CD4-positive, alpha-beta T cell treated with Interleukin-17A for 4 hours (primary cell): Measurements from ENCODE around the gene NUMB.

ENCODE experiments used
- DNase-seq: peaks from one replicate; pipeline ENCODE4 v3.0.0-alpha.2; 2020; ENCODE audit warnings: mixed read lengths

The NUMB gene

DNA sequence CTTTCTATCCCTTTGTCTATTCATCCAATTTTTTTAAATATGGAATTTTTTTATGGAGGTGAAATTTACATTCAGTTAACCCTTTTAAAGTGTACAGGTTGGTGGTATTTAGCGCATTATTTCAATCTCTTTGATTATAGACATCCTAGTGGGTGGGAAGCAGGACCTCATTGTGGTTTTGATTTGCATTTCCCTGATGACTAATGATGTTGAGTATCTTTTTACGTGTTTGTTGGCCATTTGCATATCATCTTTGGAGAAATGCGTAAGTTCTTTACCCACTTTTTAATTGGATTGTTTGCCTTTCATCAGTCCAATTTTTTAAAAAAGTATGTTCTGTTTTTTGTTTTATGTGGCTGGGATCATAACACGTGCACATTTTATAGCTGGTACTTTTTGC lies 200.3 kb downstream of the NUMB start:
- DNase-seq = no peak

- no peak for DNase-seq
These were observed 202.6 kb downstream of the NUMB start for GRCh38 chr14:73255693-73256225.

DNA sequence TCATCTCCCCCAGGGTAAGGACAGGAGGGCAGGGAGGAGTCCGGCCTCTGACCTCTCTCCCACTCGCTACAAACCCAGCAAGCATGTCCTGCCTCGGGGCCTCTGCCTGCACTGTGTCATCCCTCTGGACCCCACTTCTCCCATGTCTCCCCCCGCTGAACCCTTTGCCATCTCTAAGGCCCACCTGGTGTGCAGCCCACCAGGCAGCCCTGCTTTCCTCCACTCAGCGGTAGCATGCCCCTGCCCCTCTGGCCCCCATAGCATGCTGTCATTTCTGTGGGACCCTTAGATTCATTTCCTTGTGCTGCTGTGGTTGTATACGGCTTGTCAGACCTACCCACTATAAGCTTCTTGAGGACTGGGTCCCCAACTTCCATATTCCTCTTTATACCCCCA lies 203.3 kb downstream of the NUMB start:
- DNase-seq = no peak

- DNase-seq = no peak
These were observed 203.9 kb downstream of the NUMB start for GRCh38 chr14:73254247-73255004.

DNA sequence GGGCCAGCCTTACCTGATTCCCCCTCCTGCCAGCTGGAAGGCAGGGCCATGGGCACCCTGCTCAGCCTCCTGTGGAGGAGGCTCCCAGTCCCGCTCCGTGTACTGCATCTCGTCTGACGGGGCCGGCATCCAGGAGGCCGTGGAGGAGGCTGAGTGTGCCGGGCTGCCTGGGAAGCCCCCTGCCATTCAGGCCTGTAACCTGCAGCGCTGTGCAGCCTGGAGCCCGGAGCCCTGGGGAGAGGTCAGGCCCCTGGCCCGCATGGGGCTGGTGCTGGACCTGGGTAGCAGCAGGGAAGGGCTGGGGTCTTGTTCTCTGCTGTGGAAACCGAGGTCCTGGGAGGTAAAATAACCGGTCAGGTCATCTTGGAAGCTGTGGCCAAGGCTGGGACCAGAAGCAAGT lies 204.6 kb downstream of the NUMB start:
- no peak for DNase-seq

GRCh38 chr14:73253323-73253610 lies 205.1 kb downstream of the NUMB start:
- no peak for DNase-seq

DNA sequence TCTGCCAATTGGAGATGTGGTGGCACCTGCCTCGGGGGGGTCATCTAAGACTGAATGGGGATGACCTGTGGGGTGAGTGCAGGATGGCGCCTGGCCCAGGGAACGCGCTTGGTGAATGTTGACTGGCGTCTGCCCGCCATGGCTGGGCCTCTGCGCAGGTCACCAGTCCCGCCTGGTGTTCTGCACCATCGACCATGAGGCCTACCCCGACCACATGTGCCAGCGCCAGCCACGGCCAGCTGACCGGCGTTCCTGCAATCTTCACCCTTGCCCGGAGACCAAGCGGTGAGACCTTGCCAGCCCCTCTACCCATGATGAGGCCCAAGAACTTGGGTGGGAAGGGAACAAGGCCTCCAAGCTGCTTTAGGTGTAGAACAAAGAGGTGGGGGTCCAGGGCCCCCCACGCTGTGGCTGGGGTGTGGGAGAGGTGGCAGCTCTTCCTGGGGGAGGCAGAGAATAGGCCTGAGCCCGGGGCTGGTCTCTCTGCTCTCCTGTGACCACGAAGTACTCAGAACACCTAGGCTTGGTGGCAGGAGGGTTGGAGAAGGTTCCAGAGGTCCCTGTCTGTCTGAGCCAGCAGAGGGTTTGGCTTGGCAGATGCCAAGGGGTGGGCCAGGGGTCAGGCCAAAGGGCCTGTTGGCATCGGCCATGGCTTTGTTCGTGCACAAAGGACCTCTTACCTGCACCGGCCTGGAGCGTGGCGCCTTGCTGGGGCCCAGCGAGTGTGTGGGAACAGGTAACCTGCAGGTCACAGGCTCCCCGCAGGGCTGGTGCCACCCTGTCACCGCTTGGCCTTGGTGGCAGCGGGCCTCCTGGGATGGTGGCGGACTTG lies 205.6 kb downstream of the NUMB start:
- no peak for DNase-seq

DNA sequence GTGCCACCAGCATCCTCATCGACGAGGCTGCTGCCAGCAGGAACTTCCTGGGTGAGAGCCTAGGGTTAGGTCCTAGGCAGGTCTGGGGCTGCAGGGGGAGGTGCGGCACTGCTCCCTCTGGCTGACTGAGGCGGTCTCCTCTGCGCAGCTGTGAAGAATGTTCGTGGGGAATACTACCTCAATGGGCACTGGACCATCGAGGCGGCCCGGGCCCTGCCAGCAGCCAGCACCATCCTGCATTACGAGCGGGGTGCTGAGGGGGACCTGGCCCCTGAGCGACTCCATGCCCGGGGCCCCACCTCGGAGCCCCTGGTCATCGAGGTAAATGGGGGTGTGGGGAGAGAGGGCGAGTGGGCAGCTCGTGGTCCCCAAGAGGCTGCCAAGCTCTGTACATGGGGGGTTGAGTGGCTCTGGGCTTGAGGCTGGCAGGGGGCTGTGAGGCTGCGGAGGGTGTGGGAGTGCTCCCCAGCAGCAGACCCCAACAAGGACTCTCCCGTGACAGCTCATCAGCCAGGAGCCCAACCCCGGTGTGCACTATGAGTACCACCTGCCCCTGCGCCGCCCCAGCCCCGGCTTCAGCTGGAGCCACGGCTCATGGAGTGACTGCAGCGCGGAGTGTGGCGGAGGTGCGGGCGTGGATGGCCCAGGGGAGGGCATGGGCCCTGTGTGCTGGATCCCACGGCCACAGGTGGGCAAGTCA lies 206.7 kb downstream of the NUMB start:
- no peak for DNase-seq

DNA sequence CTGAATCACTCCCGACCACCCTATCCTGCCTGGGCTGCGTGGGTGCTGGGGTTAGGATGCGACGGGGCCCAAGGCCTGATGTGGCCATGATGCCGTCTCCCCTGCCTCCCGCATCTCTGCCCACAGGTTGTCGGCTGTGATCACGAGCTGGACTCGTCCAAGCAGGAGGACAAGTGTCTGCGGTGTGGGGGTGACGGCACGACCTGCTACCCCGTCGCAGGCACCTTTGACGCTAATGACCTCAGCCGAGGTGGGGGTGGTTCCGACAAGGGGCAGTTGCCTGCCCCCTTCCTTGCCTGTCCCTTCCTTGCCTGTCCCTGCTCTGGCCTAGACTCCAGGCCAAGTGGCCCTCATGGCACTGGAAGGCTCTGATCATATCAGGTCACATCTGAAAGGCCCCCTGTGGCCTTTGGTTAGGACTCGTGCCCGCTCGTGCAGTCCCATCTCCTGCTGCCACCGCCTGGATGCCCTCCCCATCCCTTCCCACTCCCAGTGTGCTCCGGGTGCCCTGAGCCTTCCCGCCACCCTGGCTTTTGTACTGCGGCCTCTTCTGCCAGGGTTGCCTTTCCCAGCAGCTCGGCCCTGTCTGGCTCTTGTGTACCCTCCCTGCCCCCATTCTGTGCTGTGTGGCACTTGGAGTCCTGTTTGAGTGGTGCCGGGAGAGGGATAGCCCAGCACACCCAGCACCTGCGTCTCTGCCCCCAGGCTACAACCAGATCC lies 207.4 kb downstream of the NUMB start:
- no peak for DNase-seq

- DNase-seq = no peak
These were observed 208.0 kb downstream of the NUMB start for GRCh38 chr14:73250317-73250713.

DNA sequence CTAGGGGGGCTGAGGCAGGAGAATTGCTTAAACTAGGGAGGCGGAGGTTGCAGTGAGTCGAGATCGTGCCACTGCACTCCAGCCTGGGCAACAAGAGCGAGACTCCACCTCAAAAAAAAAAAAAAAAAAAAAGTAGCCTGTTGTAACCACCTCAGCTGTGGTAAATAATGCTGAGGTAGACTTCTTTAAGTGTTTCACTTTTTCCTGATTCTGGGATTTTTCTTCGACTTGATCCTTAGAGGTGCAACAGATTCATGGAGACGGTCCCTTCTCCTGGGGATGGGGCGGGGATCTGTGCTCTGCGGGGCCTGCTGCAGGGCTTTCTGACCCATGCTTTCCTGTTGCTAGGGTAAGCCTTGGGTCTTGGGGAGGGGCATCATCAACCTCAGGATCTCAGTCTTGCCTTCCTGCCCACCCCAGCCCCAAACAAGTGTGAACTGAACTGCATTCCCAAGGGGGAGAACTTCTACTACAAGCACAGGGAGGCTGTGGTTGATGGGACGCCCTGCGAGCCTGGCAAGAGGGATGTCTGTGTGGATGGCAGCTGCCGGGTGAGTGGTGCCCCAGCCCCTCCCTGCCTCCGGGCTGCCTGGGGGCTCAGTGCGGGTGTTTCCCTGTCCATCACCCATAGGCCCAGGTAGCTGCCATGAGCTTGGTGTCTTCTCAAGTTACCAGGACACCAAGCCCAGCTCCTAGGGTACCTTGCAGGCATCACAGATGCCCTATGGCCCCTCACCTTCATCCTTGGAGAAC lies 208.6 kb downstream of the NUMB start:
- no peak for DNase-seq

DNA sequence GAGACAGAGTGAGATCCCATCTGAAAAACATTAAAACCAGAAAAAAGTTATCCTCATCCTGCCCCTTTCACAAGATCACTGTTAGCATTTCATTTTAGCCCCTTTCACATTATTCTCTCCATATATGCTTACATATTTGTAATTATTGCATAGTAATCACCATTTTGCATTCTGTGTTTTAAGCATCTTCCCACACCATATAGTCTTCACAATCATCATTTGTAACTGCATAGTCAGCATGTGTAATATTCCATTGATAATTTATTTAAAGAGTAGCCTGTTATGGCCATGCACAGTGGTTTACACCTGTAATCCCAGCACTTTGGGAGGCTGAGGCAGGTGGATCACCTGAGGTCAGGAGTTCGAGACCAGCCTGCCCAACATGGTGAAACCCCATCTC lies 209.2 kb downstream of the NUMB start:
- no peak for DNase-seq

DNA sequence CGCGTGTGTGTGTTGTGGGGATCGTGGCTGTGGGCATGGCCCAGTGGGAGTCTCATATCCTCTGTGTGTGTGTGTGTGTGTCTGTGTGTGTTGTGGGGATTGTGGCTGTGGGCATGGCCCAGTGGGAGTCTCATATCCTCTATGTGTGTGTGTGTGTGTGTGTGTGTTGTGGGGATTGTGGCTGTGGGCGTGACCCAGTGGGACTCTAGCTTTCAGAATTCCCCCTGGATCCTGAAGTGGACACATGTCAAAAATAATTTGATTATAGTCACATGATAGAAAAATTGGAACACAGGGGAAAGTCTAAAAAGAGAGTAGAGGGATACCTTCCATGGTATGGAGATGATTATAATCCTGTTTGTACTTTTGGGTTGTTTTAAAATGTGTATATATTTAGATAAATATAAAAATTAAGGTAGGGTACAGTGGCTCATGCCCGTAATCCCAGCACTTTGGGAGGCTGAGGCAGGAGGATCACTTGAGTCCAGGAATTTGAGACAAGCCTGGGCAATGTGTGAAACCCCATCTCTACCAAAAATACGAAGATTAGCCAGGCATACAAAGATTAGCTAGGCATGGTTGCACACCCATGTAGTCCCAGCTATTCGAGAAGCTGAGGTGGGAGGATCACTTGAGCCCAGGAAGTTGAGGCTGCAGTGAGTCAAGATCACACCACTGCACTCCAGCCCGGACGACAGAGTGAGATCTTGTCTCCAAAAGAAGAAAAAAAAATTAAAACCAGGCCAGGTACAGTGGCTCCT lies 210.1 kb downstream of the NUMB start:
- no peak for DNase-seq

DNA sequence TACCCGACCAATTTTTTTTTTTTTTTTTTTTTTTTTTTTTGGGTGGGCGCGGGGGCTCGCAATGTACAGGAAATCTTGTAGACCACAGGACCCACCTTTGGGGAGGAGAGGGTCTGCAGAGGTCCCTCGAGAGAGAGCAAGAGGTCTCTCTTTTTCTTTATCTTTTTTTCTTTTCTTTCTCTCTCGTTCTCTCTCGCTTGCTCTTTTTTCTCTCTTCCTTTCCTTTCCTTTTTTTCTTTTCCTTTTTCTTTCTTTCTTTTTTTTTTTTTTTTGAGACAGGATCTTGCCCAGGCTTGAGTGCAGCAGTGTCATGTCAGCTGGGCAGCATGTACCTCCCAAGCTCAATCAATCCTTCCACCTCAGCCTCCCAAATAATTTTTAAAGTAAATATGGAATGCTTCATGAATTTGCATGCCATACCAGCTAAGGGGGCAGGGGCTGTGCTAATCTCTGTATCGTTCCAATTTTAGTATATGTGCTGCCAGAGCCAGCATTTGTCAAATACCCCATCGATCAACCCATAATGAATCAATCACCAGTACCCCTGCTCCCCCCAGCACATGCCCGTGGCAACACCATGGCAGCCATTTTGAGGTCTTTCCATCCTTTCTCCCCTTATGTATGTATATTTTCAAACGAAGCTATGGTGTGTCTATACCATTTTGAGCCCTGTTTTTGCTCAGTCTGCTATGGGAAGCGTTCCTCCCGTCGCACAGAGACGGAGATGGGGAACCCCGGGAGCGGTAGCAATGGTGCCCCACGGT lies 211.8 kb downstream of the NUMB start:
- DNase-seq = no peak

DNA sequence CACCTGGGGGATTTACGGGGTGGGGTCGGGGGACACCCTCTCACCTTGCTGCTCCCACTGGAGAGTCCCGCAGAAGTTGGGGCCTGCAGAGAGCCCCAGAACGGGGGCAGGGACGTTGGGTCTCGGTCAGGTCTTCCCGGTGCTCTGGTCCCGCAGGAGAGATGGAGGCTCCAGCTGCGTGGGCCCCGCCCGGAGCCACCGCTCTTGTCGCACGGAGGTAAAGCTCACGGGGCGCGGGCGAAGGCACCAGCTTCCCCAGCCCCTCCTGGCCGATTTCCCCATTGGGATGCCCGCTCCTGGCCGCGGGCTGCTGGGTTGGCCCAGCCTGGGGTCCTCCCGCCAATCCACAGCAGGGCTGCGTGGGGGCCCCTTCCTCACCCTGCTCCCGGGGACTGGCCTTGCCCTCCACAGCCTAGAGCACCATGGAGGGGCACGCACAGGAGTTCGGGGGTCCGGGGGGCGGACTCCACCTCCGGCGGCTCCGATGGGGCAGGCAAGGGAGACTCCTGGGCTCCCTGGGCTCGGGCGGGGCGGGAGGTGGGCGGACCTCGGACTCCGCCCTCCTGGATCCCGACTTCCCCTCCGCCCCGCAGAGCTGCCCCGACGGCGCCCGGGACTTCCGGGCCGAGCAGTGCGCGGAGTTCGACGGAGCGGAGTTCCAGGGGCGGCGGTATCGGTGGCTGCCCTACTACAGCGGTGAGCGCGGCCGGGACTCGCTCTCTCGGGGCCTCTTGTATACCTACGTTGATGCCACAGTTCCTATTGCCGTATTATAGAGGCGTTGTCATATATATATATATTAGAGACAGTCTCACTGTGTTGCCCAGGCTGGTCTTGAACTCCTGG lies 212.6 kb downstream of the NUMB start:
- DNase-seq = peak; percentile 62

- DNase-seq = no peak
These were observed 213.6 kb downstream of the NUMB start for GRCh38 chr14:73244541-73245290.

GRCh38 chr14:73243748-73244147 lies 214.6 kb downstream of the NUMB start:
- no peak for DNase-seq

- no peak for DNase-seq
These were observed 215.0 kb downstream of the NUMB start for GRCh38 chr14:73243341-73243740.

GRCh38 chr14:73242357-73242901 lies 215.9 kb downstream of the NUMB start:
- no peak for DNase-seq
